K562 (cell line): ENCODE results near the gene ERBB3. TPM values are rescaled to one million over a fixed set of nuclear protein-coding genes. Genes with fewer than 3 reads are reported as not detected.

ENCODE experiments used
- ADNP ChIP-seq: fragments of 200-800 bp; sonication (Bioruptor generic); IDR thresholded peaks from 2 replicates; pipeline ENCODE4 v1.6.1; 2016; ENCODE audit warnings: missing genetic modification characterization, missing compliant biosample characterization
- BMI1 ChIP-seq: fragments of 150-350 bp; IDR thresholded peaks from 2 replicates; pipeline ENCODE4 v1.6.1; 2014; ENCODE audit warnings: low read length
- ESRRA ChIP-seq: fragments of 450-650 bp; IDR thresholded peaks from 2 replicates; pipeline ENCODE4 v1.6.1; 2014; ENCODE audit warnings: low read depth, mild to moderate bottlenecking, moderate library complexity, borderline replicate concordance
- FOXJ3 ChIP-seq: sonication (generic); formaldehyde crosslinking; IDR thresholded peaks from 2 replicates; pipeline ENCODE4 v1.4.0; 2020; ENCODE audit warnings: mild to moderate bottlenecking, missing genetic modification reagents
- FUS ChIP-seq: fragments of 200-400 bp; formaldehyde crosslinking; optimal IDR thresholded peaks from 2 replicates; pipeline ENCODE3; 2017; ENCODE audit warnings: low read depth, low read length
- GABPB1 ChIP-seq: sonication (generic); formaldehyde crosslinking; IDR thresholded peaks from 2 replicates; pipeline ENCODE4 v1.8.0; 2022; ENCODE audit warnings: mild to moderate bottlenecking, missing genetic modification reagents
- HCFC1 ChIP-seq: IDR thresholded peaks from 2 replicates; pipeline ENCODE4 v1.6.1; 2012; ENCODE audit warnings: low read depth, low read length, improper control_type of control experiment
- IRF2 ChIP-seq: sonication (generic); formaldehyde crosslinking; IDR thresholded peaks from 2 replicates; pipeline ENCODE4 v1.8.1; 2022; ENCODE audit warnings: mild to moderate bottlenecking, missing genetic modification reagents
- MEIS2 ChIP-seq: fragments of 450-650 bp; IDR thresholded peaks from 2 replicates; pipeline ENCODE4 v1.6.1; 2014; ENCODE audit warnings: mild to moderate bottlenecking; ENCODE audit not compliant: partially characterized antibody
- NCOR1 ChIP-seq: fragments of 450-650 bp; IDR thresholded peaks from 2 replicates; pipeline ENCODE4 v1.6.1; 2016; ENCODE audit warnings: mild to moderate bottlenecking, moderate library complexity
- PURB ChIP-seq: sonication (generic); formaldehyde crosslinking; IDR thresholded peaks from 2 replicates; pipeline ENCODE4 v1.9.0; 2021; ENCODE audit warnings: low read depth, mild to moderate bottlenecking, missing genetic modification reagents
- RBM34 ChIP-seq: fragments of 200-400 bp; formaldehyde crosslinking; IDR thresholded peaks from 2 replicates; pipeline ENCODE4 v1.6.1; 2018; ENCODE audit warnings: low read length, borderline replicate concordance; ENCODE audit not compliant: insufficient read depth
- RFX7 ChIP-seq: fragments of 250-450 bp; sonication (Bioruptor Pico); IDR thresholded peaks from 2 replicates; pipeline ENCODE4 v1.5.1; 2021; ENCODE audit warnings: mild to moderate bottlenecking
- SP1 ChIP-seq: sonication (generic); formaldehyde crosslinking; IDR thresholded peaks from 2 replicates; pipeline ENCODE4 v1.8.1; 2022; ENCODE audit warnings: mild to moderate bottlenecking, missing genetic modification reagents
- STAT6 ChIP-seq: sonication (generic); formaldehyde crosslinking; IDR thresholded peaks from 2 replicates; pipeline ENCODE4 v1.8.1; 2023; ENCODE audit warnings: mild to moderate bottlenecking, missing genetic modification reagents
- TGIF2 ChIP-seq: sonication (generic); formaldehyde crosslinking; IDR thresholded peaks from 2 replicates; pipeline ENCODE4 v1.8.1; 2022; ENCODE audit warnings: mild to moderate bottlenecking, missing genetic modification reagents, moderate library complexity
- TRIM28 ChIP-seq: fragments of 450-650 bp; IDR thresholded peaks from 2 replicates; pipeline ENCODE4 v1.6.1; 2017
- WHSC1 ChIP-seq: IDR thresholded peaks from one replicate; pipeline ENCODE4 v1.6.1; 2012; ENCODE audit warnings: low read length, control low read depth, inconsistent platforms
- ZFP36 ChIP-seq: fragments of 150-350 bp; IDR thresholded peaks from 2 replicates; pipeline ENCODE4 v1.6.1; 2018; ENCODE audit warnings: low read length, low read depth; ENCODE audit not compliant: partially characterized antibody
- ZNF174 ChIP-seq: fragments of 250-450 bp; sonication (Bioruptor Pico); IDR thresholded peaks from 2 replicates; pipeline ENCODE4 v1.4.0; 2020; ENCODE audit warnings: mild to moderate bottlenecking
- ZNF197 ChIP-seq: fragments of 200-800 bp; sonication (Bioruptor generic); IDR thresholded peaks from 2 replicates; pipeline ENCODE4 v1.6.1; 2016; ENCODE audit warnings: low read depth, missing genetic modification characterization, missing compliant biosample characterization
- ZNF232 ChIP-seq: sonication (generic); formaldehyde crosslinking; IDR thresholded peaks from 2 replicates; pipeline ENCODE4 v1.8.0; 2022; ENCODE audit warnings: mild to moderate bottlenecking, missing genetic modification reagents
- ZNF282 ChIP-seq: sonication (generic); formaldehyde crosslinking; IDR thresholded peaks from 2 replicates; pipeline ENCODE4 v1.8.1; 2023; ENCODE audit warnings: missing genetic modification reagents
- ZNF316 ChIP-seq: fragments of 450-650 bp; IDR thresholded peaks from 2 replicates; pipeline ENCODE4 v1.6.1; 2016
- polyA plus RNA-seq, 8 experiments: library from polyadenylated mRNA; depleted of rRNA in 4 of 8; stranded (reverse) in 5 of 8; unstranded in 3 of 8; fragments of >200 nt; fragmentation: Nextera tagmentation in 2 of 8; fragmentation: Illumina TruSeq in 1 of 8; extraction: Ambion mirVana in 2 of 8; extraction: Trizol in 1 of 8; gene quantifications; 2 replicates each; pipeline versions ENCODE4 v1.2.1 to v1.2.3, GENCODE V29; 2011 to 2014; ENCODE audit warnings: inconsistent platforms in 1 of 8, missing spikeins in 1 of 8
- total RNA-seq, 7 experiments: library from RNA; depleted of rRNA in 6 of 7; stranded (reverse); fragments of >200 nt in 6 of 7; fragmentation: Illumina TruSeq in 2 of 7; extraction: Trizol in 2 of 7; gene quantifications; 2 replicates each; pipeline versions ENCODE4 v1.2.1 to v1.2.3, GENCODE V29; 2011 to 2021; ENCODE audit warnings: low replicate concordance in 1 of 7
- TF ChIP-seq, protein P1 (sequence below), 2 experiments: IDR thresholded peaks; 2 replicates each; pipeline ENCODE4 v1.6.1; 2012; ENCODE audit warnings: improper control_type of control experiment in 2 of 2, low read depth in 2 of 2, low read length in 2 of 2, borderline replicate concordance in 1 of 2
- TF ChIP-seq, protein P2 (sequence below): fragments of 250-450 bp; sonication (Bioruptor Pico); IDR thresholded peaks from 2 replicates; pipeline ENCODE4 v1.4.0; 2020; ENCODE audit warnings: mild to moderate bottlenecking

ERBB3 gene
- total and polyA plus RNA-seq, 9 of the 15 experiments (the other 6 are each of a cell fraction or from before 2014, with no cell fraction given), result 1.5 to 5.4 (median 3.8) TPM

GRCh38 chr12:56126732-56127239 lies 46.8 kb downstream of the ERBB3 start (continued):
- no peak for TF ChIP-seq PURB (CRISPR knock-in tag)
- TF ChIP-seq TGIF2 (CRISPR knock-in tag), result no peak
- no peak for TF ChIP-seq ADNP (tag)
- no peak for TF ChIP-seq FOXJ3 (CRISPR knock-in tag)
- TF ChIP-seq TRIM28, result no peak
- TF ChIP-seq RBM34, result no peak
- no peak for TF ChIP-seq ZNF316
- TF ChIP-seq ESRRA, result 0 out of 2 replicates have a peak, but pooled peaks have one; percentile 9
- no peak for TF ChIP-seq ZNF232
- TF ChIP-seq MEIS2, result peak; percentile 74
- no peak for TF ChIP-seq ZNF197
- TF ChIP-seq STAT6, result peak; percentile 51; the same call in 1 of the 2 replicates
- TF ChIP-seq ZNF282 (CRISPR knock-in tag), result no peak
- TF ChIP-seq BMI1, result no peak
- TF ChIP-seq, protein P1, sequence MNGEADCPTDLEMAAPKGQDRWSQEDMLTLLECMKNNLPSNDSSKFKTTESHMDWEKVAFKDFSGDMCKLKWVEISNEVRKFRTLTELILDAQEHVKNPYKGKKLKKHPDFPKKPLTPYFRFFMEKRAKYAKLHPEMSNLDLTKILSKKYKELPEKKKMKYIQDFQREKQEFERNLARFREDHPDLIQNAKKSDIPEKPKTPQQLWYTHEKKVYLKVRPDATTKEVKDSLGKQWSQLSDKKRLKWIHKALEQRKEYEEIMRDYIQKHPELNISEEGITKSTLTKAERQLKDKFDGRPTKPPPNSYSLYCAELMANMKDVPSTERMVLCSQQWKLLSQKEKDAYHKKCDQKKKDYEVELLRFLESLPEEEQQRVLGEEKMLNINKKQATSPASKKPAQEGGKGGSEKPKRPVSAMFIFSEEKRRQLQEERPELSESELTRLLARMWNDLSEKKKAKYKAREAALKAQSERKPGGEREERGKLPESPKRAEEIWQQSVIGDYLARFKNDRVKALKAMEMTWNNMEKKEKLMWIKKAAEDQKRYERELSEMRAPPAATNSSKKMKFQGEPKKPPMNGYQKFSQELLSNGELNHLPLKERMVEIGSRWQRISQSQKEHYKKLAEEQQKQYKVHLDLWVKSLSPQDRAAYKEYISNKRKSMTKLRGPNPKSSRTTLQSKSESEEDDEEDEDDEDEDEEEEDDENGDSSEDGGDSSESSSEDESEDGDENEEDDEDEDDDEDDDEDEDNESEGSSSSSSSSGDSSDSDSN (IDR thresholded peaks at IDR 0.05; ENCODE audit: borderline replicate concordance in 1 of 2, low read depth in 2 of 2, low read length in 2 of 2), result no peak
- TF ChIP-seq FUS, result no peak
- peak; percentile 90 for TF ChIP-seq NCOR1
- TF ChIP-seq WHSC1, result no peak
- TF ChIP-seq SP1, result no peak; the same call in 1 of the 2 replicates
- TF ChIP-seq ZFP36, result no peak
- TF ChIP-seq ZNF174, result no peak
- no peak for TF ChIP-seq HCFC1
- TF ChIP-seq RFX7 (CRISPR knock-in tag), result no peak
- no peak for TF ChIP-seq IRF2
- TF ChIP-seq GABPB1 (CRISPR knock-in tag), result no peak
- TF ChIP-seq, protein P2, sequence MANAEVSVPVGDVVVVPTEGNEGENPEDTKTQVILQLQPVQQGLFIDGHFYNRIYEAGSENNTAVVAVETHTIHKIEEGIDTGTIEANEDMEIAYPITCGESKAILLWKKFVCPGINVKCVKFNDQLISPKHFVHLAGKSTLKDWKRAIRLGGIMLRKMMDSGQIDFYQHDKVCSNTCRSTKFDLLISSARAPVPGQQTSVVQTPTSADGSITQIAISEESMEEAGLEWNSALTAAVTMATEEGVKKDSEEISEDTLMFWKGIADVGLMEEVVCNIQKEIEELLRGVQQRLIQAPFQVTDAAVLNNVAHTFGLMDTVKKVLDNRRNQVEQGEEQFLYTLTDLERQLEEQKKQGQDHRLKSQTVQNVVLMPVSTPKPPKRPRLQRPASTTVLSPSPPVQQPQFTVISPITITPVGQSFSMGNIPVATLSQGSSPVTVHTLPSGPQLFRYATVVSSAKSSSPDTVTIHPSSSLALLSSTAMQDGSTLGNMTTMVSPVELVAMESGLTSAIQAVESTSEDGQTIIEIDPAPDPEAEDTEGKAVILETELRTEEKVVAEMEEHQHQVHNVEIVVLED (CRISPR knock-in tag), result no peak
